ENCODE results near the gene PRH1.

- TF ChIP-seq, protein P1, sequence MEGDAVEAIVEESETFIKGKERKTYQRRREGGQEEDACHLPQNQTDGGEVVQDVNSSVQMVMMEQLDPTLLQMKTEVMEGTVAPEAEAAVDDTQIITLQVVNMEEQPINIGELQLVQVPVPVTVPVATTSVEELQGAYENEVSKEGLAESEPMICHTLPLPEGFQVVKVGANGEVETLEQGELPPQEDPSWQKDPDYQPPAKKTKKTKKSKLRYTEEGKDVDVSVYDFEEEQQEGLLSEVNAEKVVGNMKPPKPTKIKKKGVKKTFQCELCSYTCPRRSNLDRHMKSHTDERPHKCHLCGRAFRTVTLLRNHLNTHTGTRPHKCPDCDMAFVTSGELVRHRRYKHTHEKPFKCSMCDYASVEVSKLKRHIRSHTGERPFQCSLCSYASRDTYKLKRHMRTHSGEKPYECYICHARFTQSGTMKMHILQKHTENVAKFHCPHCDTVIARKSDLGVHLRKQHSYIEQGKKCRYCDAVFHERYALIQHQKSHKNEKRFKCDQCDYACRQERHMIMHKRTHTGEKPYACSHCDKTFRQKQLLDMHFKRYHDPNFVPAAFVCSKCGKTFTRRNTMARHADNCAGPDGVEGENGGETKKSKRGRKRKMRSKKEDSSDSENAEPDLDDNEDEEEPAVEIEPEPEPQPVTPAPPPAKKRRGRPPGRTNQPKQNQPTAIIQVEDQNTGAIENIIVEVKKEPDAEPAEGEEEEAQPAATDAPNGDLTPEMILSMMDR (conservative IDR thresholded peaks at IDR 0.05; ENCODE audit: low read depth, low read length) = no peak
- no peak for TF ChIP-seq EZH2 (IDR thresholded peaks at IDR 0.05; ENCODE audit: low read length, unreplicated experiment)
- TF ChIP-seq EZH2phosphoT487 (IDR thresholded peaks at IDR 0.05; ENCODE audit: borderline replicate concordance, low read length) = no peak
Measured at GRCh38 chr12:10904686-10905085, 20.6 kb upstream of the PRH1 start.
